GM18858 (cell line): ENCODE measurements around the gene SCARF2.
"Not testable (repeated sequence)": the region's sequence is repeated elsewhere in the genome, so short reads cannot be mapped to it uniquely, and the experiment has no call there.

Source experiments
- ATAC-seq: cut with Tn5 transposase; IDR thresholded peaks from one replicate; pipeline ENCODE4 v1.9.1; 2021; ENCODE audit not compliant: unreplicated experiment

The SCARF2 gene, protein sequence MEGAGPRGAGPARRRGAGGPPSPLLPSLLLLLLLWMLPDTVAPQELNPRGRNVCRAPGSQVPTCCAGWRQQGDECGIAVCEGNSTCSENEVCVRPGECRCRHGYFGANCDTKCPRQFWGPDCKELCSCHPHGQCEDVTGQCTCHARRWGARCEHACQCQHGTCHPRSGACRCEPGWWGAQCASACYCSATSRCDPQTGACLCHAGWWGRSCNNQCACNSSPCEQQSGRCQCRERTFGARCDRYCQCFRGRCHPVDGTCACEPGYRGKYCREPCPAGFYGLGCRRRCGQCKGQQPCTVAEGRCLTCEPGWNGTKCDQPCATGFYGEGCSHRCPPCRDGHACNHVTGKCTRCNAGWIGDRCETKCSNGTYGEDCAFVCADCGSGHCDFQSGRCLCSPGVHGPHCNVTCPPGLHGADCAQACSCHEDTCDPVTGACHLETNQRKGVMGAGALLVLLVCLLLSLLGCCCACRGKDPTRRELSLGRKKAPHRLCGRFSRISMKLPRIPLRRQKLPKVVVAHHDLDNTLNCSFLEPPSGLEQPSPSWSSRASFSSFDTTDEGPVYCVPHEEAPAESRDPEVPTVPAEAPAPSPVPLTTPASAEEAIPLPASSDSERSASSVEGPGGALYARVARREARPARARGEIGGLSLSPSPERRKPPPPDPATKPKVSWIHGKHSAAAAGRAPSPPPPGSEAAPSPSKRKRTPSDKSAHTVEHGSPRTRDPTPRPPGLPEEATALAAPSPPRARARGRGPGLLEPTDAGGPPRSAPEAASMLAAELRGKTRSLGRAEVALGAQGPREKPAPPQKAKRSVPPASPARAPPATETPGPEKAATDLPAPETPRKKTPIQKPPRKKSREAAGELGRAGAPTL

GRCh38 chr22:20437613-20438426, at the start of gene SCARF2:
Gene SCARF2 (minus strand): TSS chr22:20437825. CDS start chr22:20437754, 71 bp downstream.
- no peak for ATAC-seq

GRCh38 chr22:20486229-20486628, 48.6 kb upstream of the SCARF2 start:
- no peak for ATAC-seq

- no peak for ATAC-seq
Observed at GRCh38 chr22:20484948-20485683, 47.5 kb upstream of the SCARF2 start.

- no peak for ATAC-seq
Observed at GRCh38 chr22:20483771-20484170, 46.1 kb upstream of the SCARF2 start.

DNA sequence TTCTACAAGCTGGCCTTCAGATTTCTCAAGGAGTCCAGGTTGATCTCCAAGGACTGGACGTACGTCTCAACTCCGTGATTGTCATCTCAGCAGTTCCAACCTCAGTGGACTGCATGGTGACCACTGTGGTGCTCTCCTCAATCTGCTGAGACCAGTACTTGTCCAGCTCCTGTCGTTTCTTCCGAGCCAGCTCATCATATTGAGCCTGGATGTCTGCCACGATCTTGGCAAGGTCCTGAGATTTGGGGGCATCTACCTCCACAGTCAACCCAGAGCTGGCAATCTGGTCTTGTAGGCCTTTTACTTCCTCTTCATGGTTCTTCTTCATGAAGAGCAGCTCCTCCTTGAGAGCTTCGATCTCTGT, 45.5 kb upstream of the SCARF2 start:
- not testable (repeated sequence) for ATAC-seq

DNA sequence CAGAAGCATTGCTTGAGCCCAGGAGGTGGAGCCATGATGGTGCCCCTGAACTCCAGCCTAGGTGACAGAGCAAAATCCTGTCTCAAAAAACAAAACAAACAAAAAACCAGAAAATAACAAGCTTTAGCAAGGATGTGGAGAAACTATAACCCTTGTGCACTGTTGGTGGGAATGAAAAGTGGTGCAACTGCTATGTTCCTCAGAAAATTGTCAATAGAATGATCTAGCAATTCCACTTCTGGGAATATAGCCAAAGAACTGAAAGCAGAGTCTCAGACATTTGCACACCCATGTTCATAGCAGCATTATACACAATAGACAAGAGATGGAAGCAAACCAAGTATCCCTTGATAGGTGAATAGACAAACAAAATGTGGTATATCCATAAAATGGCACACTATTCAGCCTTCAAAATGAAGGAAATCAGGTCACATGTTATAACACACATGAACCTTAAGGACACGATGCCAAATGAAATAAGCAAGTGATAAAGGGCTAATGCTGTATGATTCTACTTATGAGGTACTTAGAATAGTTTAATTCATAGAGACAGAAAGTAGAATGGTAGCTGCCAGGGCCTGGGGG, 42.1 kb upstream of the SCARF2 start:
- ATAC-seq, result no peak

GRCh38 chr22:20478059-20478458, 40.4 kb upstream of the SCARF2 start:
- not testable (repeated sequence) for ATAC-seq

- ATAC-seq, result not testable (repeated sequence)
Observed at GRCh38 chr22:20475569-20475968, 37.9 kb upstream of the SCARF2 start.

DNA sequence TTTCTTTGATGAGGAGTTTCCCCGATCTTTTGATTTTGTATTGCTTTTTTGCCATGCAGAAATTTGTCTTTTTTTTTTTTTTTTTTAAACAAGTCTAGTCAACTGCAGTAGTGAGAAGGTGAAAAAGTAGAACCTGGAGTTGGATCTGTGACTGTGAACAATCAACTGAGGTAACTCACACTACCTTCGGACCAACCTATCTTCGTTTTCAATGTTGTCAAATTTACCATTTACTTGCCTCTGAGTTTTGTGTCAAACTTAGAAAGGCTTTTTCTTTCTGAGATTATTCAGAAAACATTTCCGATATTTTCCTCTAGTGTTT, 37.5 kb upstream of the SCARF2 start:
- ATAC-seq, result no peak

GRCh38 chr22:20472629-20473442, 35.2 kb upstream of the SCARF2 start:
- ATAC-seq, result no peak

GRCh38 chr22:20471126-20471833, 33.7 kb upstream of the SCARF2 start:
- ATAC-seq, result no peak

GRCh38 chr22:20470525-20470924, 32.9 kb upstream of the SCARF2 start:
- not testable (repeated sequence) for ATAC-seq

DNA sequence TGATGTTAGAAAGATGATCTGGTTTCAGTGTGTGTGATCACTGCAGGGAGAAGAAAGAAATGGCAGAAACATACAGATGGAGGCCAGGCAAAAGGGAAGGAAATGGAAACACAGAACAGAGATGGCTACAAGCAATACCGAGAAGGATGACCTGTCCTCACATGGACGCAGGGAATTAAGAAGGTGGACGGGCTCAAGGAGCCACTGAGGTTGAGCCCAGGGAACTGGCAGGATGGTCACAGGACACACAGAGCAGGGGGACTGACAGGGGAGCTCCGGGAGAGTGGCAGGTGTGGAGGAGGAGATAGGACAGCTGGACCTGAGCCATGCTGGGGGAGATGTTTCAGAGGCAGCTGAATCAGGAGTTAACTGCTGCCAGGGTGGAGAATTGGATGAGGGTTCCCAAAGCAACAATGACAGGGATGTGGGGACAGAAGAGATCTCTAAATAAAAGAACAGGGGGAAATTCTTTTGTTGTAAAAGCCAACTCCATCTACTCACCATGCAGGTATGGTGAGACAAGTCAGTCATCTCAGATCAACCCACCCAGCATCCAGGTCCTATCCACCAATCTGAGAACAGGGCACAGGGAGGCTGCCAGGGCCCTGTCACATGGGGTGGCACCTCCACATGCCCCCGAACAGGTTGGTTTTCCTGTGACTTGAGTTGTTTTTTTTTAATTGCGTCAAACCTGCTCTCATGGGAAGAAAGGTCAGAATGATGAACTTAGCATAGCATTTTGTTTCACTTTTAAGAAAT, 31.7 kb upstream of the SCARF2 start:
- no peak for ATAC-seq

DNA sequence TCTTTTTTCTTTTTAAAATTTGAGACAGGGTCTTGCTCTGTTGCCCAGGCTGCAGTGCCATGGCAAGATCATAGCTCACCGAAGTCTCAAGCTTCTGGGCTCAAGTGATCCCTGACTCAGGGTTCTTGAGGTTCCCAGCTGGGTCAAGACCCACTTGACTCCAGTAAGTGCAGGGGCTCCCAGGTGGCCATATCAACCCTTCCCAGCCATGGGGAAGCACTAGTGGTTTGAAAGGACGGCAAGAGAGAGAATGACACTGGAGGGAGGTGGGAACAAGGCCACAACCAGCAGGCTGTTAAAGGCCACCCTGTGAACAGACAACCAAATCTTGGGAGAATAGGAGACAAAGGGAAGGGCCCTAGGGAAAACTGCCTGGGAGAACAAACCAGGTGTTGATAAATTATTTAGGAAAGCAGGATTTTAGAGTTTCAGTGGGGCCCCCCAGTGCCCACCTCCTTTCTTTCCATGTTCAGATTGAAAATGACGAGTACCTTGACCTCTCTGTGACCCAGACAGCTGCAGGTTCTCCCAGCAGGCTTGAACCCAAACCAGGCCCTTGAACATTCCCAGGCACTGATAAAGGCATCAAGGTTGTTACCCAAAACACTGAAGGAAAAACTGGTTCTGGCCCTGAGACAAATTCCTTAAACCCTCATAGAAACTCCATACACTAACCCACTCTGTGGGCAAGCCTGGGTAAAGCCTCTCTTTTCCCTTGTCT, 29.2 kb upstream of the SCARF2 start:
- no peak for ATAC-seq

- ATAC-seq, result no peak
Observed at GRCh38 chr22:20465759-20466077, 28.1 kb upstream of the SCARF2 start.

DNA sequence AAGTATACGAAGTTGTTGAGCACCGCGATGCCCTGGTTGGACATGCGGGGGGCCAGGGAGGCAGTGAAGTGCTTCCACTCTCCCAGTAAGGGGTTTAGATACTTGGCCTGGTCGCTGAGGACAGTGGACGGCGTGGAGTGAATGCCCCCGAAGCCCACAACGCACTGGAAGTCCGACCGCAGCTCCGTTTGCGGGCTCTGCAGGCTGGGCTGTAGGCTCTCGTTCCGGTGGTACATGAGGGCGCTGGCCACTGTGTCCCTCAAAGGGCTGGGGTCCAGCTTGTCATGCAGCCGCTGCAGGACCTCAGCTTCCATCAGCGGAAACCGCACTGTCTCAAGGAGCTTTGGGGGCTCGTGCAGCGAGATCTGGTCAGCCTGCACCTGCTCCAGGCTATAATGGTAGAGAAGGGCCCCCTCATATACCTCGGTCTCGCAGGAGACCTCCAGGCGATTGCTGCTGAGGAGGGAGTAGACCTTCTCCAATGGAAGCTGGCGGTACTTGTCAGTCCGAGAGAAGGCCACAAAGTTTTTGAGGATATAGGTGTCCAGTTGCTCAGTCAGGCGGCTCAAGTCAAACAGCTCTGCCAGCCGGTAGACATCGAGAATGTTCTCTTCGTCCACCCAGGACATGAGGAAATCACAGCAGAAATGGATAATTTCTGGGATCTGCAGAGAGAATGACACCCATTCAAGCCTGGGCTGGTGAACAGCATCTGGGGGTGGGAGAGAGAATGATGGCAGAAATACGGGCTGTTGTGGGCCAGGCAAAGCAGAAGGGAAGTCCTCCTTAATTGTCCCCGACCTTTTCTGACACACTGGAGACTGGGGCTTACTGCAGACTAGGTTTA, 27.5 kb upstream of the SCARF2 start:
- ATAC-seq, result no peak
